GM18499 (cell line): ENCODE data around the gene CLIC3.

Experiments
- ATAC-seq: cut with Tn5 transposase; IDR thresholded peaks from one replicate; pipeline ENCODE4 v1.9.1; 2021; ENCODE audit warnings: moderate number of reproducible peaks; ENCODE audit not compliant: insufficient read depth, unreplicated experiment

Gene CLIC3

DNA sequence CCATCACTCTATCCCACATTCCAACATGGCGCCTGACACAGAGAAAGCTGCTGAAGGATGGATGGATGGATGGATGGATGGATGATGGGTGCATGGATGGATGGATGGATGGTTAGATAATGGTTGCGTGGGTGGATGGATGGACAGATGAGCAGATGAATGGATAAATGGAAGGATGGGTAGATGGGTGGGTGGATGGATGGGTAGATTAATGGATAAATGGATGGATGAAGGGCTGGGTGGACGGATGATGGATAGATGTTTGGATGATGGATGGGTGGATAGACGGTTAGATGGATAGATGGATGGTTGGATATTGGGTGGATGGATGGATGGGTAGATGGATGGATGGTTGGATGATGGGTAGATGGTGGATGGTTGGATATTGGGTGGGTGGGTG, 39.8 kb downstream of the CLIC3 start:
- ATAC-seq, result no peak

DNA sequence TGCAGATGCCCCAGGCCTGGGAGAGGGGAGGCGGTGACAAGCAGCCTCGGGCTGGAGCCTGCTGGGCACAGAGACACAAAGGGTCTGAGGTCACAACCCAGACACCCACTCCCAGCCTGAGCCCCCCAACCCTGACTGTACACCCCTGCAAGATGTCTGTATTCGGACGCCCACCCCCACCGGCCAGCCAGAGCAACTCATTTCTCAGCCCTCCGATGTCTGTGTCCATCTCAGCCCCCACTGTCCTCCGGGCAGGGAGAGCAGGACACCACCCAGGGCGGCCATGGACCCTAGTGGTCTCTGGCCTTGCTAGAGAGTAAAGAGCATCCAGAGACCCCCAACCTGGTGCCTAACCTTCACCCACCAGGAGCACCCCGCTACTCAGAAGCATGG, 40.4 kb downstream of the CLIC3 start:
- ATAC-seq, result no peak

DNA sequence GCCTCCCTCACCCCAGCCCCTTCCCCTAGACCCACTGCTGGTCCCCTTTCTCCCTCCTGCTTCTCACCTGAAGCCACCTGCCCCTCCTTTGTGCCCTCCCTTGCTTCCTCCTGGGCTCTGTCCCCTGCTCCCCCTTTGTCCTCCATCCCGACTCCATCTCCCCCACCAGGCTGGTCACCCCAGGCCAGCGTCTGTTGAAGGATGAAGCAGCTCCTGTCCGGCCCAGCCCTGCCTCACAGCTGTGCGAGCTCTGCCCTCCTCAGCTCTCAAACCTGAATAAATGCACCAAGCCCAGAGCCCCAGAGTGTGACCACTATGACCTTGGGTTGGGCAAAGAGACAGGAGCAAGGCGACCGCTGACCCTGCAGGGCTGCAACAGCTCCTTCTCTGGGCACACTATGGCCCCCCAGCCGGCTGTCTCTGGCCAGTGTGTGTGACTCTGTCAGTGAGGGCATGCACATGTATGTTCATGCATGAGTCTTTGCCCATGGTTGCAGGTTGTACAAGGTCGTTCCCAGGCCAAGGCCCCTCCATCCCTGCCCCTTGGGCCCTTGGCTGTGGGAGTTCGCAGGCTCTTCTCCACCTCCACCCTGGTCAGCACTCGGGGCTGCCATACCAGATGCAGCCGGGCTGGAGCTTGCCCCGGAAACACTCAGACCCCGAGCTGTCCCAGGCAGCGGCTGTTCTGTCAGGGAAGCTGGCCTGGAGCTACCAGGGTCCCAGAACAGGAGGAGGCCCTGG, 41.0 kb downstream of the CLIC3 start:
- ATAC-seq, result no peak

DNA sequence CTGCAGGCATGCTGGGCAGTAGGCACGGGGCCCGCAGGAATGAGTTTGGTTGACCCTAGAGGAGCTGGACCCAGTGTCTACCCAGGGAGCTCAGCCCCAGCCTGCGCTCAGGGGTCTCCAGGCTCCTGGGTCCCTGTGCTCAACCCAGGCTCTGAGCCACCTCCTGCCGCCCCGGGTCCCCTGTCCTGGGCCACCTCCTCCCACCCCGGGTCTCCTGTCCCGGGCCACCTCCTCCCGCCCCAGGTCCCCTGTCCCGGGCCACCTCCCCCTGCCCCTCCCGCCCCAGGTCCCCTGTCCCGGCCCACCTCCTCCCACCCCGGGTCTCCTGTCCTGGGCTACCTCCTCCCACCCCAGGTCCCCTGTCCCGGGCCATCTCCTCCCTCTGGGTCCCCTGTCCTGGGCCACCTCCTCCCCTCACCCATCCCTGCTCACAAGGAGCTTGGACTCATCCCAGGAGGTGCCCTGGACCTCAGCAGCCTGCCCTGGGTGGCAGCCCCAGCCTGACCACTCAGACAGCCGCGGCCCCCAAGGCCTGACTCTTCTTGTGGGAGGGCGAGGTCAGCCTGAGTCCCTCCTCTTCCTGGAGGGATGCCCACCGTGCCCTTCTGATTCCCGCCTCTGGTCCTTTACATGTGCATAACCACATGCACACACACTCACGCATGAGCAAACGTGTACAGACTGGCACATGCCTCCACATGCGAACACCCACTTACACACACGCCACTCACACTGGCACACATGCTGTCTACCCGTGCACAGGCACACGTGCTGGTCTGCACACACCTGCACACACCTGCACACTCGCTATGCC, 41.9 kb downstream of the CLIC3 start:
- no peak for ATAC-seq

DNA sequence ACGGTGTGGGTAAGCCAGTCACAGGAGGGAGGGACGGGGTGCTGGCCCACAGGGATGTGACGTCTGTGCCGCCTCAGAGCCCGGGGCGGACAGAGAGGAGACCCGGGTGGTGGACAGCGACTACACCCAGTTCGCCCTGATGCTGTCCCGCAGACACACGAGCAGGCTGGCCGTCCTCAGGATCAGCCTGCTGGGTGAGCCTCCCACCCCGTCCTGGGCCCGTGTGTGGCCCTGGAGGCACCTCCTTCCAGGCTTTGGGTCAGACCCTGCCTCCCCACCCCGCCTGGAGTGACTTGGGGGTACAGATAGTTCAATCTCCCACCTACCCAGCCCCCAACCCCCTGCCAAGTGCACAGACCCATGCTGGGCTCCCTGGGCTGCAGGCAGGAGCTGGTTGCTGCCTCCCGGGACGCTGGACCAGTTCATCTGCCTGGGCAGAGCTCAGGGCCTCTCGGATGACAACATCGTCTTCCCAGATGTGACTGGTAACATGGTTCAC, 42.5 kb downstream of the CLIC3 start:
- ATAC-seq, result no peak

DNA sequence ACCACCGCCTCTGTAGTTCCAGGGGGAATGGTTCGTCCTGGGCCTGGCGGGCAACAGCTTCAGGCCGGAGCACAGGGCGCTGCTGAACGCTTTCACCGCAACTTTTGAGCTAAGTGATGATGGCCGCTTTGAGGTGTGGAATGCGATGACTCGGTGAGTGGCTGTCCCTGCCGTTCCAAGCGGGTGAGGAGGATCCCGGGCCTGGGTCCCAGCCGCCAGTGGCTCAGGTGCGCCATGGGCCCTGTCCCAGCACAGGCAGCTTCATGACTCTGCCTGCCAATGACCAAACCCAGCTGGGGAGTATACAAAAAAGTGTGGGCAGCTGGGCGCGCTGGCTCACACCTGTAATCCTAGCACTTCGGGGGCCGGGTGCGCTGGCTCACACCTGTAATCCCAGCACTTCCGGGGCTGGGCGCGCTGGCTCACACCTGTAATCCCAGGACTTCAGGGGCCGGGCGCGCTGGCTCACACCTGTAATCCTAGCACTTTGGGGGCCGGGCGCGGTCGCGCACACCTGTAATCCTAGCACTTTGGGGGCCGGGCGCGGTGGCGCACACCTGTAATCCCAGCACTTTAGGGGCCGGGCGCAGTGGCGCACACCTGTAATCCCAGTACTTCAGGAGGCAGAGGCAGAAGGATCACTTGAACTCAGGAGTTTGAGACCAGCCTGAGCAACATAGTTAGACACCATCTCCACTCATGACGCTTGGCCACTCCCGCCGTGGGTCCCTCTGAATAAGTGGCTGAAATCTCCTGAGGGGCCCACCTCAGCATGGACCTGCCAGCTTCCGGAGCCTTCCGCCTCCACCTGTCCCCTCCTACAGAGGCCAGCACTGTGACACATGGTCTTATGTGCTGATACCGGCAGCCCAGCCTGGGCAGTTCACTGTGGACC, 43.2 kb downstream of the CLIC3 start:
- no peak for ATAC-seq

DNA sequence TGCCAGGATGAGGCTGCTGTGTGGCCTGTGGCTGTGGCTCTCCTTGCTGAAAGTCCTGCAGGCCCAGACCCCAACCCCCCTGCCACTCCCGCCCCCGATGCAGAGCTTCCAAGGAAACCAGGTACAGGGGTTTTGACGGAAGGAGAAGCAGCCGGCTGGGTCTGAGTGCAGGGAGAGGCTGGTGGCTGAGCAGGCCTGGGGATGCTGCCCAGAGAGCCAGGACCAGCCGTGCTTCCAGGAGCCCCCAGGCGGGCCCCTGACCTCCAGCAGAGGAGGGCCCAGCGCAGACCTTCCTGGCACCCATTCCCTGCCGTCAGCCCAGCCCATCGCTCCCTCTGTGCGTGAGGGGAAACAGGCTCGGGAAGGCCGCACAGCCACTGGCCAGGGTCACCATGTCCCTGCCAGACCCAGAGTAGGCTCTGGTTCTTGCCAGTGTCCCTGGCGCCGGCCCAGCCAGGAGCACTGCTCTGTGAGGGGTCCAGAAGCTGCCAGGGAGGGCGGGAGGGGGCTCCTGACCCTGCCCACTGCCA, 44.0 kb downstream of the CLIC3 start:
- no peak for ATAC-seq

DNA sequence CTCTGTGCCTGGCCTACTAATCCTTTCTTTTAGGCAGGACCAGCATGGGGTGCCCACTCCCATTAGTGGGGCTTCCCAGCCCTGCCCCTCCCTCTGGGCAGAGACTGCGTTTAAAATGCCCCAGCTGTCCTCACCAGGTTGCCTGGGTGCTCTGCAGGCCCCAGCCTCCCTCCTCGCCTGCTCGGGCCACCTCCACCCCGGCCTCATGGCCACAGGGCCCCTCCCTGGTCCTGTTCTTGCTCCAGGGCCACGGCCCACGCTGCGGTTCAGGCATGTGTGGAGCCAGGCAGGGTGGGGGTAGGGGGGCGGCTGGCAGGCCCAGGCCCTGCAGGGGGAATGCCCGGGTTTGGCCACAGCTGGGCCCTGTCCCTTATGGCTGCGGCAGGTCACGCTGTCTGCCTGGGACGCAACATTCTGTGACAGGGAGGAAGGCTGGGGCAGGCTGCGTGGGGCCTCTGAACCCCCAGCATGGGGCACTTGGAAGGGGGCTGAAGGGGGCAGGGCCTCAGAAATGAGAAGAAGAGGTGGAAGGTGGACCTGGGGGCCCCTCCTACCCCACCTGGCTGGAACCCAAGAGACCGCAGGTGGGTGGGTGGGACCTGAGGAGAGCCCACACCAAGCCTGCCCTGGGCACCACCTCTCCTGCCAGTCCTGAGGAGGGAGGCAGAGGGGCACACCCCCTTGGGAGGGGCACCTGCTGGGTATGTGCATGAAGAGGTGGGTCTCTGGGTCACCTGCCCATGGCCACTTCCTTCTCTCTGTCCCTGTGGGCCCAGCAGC, 44.6 kb downstream of the CLIC3 start, which contains the start of gene LCN12:
TSS of gene LCN12 (plus strand) at position 733 of the 780 bp plus-strand sequence. CDS start 55 bp downstream, outside the sequence.
- ATAC-seq, result no peak

DNA sequence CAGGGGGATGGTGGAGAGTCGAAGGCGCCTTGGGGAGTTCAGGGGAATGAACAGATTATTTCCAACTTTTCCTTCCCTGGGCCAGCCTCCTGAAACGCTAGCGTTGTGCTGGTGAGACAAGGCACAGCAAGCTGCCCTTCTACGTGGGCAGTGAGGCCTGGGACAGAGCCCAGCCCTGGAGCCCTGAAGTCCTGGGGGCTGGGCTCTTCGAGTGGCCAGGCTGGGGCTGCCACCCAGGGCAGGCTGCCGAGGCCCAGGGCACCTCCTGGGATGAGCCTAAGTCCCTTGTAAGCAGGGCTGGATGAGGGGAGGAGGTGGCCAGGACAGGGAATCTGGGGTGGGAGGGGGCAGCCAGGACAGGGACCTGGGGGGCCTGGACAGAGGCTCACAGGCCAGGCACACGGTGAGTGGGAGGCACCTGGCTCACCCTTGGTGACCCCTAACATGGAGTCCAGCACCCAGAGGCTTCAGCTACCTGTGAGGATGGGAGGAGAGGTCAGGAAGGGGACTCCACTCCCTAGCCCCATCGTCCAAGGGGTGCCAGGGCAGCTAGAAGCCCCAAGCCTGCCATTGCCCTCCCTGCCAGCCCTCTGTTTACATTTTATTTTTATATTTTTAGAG, 45.6 kb downstream of the CLIC3 start:
- no peak for ATAC-seq

DNA sequence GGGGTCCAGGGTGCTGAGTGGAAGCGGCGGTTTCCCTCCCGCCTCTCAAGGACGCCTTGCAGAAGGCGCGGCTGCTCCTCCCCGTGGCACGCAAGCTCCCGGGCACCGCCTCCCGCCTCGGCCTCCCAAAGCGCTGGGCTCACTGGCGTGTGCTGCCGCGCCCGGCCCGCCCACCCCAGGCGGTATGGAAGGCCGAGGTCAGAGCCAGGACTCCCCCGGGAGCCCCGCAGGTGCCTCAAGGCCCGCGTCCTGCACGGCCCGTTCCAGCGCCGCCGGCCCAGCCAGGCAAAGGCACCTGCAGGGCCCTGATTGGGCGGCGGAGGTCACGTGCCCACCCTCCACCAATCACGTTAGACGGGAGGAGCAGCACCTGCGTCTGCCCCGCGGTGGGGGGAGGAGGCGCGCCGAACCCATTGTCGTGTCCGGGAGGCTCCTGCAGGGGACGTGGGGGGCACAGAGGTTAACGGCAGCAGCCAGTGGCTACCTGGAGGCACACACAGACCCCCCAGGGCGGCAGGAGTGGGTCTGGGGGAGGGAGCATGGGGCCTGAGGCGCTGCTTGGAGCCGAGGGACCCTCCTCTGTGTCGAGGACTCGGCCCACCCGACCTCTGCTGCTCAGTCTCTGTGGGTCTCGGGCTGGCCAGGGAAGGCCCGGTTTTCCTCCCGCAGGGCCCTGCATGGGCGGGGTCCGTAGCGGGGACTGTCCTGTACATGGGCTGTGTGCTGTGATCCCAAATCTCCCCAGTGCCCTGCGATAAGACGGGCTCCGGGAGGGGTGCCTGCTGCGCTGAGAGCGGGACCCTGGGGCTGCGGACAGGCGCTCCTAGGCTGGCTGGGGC, 46.3 kb downstream of the CLIC3 start:
- ATAC-seq, result peak; percentile 50

DNA sequence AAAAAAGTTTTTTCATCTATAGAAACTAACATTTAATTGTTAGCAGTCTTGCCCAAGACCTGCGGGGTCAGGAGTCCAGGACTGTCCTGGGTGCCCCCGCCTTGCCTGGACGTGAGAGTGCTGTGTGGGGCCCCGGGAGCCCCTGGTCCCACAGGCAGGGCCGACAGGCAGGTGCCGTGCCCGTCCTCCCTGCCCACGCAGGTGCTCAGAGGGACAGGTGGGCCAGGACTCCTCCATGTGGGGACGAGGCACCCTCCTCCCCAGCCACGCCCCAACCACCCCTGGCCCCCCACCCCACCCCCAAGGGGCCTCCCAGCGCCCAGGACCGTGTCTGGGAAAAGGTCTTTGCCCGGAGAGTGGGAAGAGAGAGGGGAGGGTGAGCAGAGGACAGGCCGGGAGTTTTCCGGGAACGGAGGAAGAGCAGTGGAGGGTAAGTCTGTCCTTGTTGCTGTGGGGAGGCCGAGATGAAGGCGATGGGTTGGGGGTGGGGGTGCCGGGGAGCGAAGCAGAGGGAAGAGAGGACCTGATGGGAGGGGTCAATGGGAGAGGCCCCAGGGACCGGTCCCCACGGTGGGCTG, 47.0 kb downstream of the CLIC3 start:
- no peak for ATAC-seq

DNA sequence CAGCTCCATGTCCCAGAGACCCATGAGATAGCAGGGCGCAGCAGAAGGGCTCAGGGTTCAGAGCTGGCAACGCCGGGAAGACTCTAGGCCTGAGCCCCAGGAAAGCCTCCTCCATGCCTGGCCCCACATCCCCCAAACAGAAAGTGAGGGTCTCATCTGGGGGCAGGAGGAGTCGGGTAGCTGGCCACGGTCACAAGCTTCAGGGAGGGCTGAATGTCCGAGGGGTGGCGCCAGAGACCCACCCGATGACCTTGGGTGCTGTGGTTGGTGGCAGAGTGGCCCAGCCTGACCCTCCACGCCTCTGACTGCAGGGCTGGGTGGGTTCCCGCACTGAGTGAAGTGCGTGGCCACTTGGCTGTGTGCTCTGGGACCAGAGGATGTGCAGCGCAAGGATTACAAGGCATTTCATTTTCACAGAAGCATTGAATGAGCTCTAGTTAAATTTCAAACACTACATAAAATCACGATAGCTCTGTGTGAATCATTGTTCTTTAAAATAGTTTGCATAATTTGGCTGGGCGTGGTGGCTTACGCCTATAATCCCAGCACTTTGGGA, 48.3 kb downstream of the CLIC3 start:
- ATAC-seq, result no peak

DNA sequence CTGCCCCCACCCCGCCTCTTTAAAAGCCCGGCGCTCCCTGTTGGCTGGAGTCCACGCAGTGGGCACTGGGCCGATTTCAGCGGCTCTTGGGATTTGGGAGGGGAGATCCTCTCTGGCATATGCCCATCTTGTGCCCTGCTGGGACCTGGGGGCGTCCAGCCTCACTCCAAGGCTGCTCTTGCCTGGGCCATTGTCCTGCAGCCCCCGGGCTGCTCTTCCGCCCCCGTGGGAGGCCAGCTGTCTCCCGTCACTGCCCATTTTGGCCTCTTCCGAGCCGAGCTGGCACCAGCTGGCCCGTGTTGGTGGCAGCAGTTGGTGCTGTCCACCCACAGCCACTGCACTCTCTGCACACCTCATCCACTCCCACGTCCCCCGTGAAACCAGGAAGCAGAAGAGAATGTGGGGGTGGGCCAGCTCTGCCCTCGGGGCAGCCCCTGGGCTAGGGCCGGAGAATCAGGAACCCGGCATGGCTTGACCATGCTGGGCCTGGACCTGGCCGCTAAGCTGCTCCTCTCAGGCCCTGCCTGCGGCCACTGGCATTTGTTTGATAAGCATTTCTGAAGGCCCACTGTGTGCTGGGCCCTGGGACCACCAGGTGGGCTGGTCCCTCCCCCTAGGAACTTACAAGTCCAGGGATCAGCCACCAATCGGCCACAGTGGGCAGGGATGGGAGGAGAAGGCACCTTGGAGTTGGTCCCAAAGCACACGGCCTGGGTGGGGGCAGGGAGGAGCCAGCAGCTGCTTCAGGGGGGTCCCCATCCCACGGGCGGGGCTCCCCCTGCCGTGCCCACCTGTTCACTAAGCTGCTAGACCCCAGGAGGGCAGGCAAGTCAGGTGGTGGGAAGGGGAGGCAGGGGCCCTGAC, 49.1 kb downstream of the CLIC3 start:
- ATAC-seq, result no peak

DNA sequence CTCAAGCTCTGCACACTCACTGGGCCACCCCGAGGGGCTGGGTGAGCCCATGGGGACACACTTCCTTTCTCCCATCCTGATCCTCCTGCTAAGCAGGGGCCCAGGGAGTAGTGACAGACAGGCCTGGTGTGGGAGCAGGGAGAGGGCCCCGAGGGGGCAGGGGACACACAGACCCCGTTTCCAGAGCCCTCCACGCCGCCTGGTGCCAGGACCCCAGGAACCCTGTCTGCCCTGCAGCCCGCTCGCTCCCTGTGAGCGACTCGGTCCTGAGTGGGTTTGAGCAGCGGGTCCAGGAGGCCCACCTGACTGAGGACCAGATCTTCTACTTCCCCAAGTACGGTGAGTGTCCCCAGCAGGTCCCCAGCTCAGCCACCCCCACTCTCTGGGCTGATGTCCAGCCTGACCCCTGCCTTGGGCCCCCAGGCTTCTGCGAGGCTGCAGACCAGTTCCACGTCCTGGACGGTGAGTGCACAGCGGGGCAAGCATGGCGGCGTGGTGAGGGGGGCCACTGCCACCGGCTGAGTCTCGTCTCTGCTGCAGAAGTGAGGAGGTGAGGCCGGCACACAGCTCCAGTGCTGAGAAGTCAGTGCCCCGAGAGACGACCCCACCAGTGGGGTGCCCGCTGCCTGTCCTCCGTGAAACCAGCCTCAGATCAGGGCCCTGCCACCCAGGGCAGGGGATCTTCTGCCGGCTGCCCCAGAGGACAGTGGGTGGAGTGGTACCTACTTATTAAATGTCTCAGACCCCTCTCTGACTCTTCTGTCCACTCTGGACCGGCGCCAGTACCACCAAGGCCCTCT, 49.9 kb downstream of the CLIC3 start:
- no peak for ATAC-seq

DNA sequence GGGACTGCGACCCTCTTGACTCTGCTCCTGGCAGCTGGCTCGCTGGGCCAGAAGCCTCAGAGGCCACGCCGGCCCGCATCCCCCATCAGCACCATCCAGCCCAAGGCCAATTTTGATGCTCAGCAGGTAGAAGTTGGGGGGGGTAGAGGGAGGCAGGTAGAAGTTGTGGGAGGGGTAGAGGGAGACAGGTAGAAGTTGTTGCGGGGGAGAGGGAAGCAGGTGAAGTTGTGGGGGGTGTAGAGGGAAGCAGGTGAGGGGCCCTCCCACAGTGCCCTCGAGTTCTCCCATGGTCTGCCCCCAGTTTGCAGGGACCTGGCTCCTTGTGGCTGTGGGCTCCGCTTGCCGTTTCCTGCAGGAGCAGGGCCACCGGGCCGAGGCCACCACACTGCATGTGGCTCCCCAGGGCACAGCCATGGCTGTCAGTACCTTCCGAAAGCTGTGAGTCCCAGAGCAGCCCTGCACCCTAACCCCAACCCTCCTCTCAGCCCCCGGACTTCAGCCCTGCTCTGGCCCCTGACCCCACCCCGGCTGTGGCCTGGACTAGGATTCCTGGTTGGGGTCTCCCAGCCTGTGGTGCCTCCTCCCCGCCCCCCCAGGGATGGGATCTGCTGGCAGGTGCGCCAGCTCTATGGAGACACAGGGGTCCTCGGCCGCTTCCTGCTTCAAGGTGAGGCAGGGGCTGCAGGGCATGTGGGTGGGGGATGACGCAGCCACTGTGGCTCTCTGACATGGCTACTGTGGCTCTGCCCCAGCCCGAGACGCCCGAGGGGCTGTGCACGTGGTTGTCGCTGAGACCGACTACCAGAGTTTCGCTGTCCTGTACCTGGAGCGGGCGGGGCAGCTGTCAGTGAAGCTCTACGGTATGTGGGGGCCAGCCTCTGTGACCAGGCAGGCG, 50.8 kb downstream of the CLIC3 start:
- no peak for ATAC-seq
